ENCODE results near the gene FANCM.

FANCM gene

DNA sequence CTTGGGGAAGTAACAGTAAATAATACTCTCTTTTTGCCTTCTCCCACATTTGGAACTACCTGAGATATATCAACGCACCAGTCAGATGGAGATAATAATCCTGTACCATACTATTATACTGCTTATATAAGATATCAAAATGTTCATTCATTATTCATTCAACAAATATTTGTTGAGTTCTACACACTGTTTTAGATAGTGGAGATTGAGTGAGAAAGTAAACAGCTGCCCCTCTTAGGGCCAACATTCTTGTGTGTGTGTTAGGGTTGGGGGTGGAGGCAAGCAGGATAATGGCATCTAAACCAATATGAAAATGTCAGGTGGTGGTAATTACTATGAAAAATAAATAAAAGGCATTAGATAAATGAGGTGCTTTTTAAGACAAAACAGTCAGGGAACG is 103.3 kb downstream of the FANCM start:
- DNase-seq = no peak

DNA sequence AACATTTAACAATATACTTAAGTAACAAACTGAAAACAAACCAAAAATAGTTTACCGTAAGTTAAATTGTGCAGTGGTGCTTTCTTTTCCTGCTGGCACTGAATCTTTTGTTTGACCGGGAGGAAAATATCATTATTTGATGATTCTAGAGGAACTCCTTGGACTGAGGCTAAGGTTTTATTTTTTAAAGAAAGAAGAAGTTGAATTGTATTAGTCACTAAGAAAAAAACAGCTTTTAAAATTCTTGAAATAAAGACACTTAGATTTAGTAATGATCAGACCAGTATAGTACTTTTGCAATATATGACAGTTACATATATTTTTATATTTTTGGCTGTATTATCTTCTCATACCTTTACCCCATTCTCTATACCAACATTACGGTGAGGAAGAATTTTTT is 107.0 kb downstream of the FANCM start:
- DNase-seq = no peak

DNA sequence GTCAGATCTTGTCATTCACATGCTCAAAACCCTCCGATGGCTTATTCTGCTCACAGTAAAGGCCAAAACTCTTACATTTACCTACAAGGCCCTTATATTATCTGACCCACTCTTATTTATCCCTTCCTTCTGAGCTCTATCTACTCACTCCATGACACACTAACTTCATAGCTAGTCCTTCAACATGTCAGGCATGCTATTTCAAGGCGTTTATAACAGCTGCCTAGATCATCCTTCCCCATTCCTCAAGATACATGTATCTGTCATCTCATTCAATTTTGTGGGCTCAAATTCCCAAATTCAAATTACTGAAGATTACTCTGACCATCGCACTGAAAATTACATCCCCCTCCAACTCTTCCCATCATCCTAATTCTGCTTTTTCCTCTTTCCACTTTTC is 110.4 kb downstream of the FANCM start:
- no peak for DNase-seq

DNA sequence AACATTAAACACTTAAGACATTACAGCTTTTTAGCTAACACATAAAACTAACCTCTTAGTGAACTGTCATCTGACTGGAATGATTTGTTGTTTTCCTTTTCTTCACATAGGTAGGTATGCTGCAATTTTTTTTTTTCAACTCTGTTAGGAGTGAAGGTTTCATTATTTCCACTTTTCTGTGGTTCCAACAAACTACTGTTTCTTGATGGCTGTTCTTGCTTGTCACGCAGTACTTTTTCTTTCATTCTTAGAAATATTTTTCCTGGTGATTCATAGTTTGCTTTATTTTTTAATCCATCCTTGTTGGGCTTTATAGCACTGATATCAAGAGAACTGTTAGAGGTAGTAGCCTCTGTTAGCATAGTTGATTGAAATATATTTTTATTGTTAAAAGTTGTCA is 111.0 kb downstream of the FANCM start:
- DNase-seq = no peak

DNA sequence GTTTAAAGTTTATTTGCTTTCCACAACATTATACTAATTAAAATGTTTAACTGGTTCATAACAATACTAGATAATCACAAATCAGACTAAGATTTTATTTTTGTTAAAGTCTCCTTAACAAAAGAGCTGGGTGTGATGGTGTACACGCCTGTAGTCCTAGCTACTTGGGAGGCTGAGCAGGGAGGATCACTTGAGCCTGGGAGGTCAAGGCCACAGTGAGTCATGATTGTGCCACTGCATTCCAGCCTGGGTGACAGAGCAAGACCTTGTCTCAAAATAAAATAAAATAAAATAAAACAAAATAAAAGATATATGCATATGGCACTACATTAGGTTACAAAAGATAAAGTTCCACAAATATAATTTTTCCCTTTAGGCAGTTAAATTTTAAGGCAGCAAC is 111.7 kb downstream of the FANCM start:
- DNase-seq = no peak

DNA sequence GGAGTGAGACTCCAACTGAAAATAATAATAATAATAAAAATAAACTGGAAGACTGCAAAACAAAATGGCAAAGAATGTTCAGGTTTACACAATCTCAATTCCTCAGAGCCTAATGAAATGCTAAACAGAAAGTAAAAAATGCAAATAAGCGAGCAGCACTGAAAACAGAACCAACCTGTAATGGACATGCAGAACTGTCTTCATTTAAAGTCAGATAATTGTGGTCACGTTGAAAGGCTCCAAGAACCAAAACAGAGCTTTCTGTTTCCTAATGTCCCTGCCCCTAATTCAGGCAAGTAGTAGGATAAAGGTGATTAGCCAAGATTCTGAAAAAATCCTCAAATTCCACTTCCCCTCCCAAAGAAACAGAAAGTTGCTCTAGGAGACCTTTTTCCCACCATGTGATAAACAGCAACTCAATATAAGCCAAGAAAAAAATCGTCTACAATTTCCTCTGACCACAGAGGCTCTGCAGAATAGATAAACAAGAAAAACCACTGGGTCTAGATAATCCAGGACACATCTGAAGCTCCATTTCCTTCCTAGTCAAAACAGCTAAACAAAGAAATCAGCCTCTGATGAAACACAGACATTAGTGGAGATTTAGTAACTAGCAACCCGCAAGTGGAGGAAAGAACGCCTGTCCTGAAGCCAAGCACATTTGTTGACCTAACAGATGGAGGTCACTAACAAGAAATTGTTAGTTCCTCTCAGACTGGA is 114.3 kb downstream of the FANCM start:
- no peak for DNase-seq

Measured in CD4-positive, alpha-beta T cell treated with Interferon gamma for 1 hour (primary cell).